ENCODE results near the gene KRTAP3-1. TPM values are rescaled to one million over a fixed set of nuclear protein-coding genes. Genes with fewer than 3 reads are reported as not detected.

KRTAP3-1 gene
- total RNA-seq: not detected in 2 replicates

GRCh38 chr17:41008811-41009210 lies at the start of gene KRTAP3-1:
Gene KRTAP3-1 (minus strand): TSS chr17:41009128. CDS start chr17:41009074, 54 bp downstream.

GRCh38 chr17:41055130-41055529 lies 46.2 kb upstream of the KRTAP3-1 start, which contains the start of gene KRTAP2-2:
Gene KRTAP2-2 (minus strand): TSS chr17:41055230. CDS start chr17:41055211, 19 bp downstream.

GRCh38 chr17:41046735-41047465 lies 38.0 kb upstream of the KRTAP3-1 start, which contains the start of gene KRTAP2-1:
Gene KRTAP2-1 (minus strand): TSS chr17:41047316. CDS start chr17:41047267, 49 bp downstream.

GRCh38 chr17:41040783-41041571 lies 32.0 kb upstream of the KRTAP3-1 start, which contains the start of gene KRTAP1-1:
Gene KRTAP1-1 (minus strand): TSS chr17:41041450. CDS start chr17:41041397, 53 bp downstream.

GRCh38 chr17:41034346-41034935 lies 25.5 kb upstream of the KRTAP3-1 start, which contains the start of gene KRTAP1-3:
Gene KRTAP1-3 (minus strand): TSS chr17:41034874. CDS start chr17:41034821, 53 bp downstream.

GRCh38 chr17:41029633-41030245 lies 20.8 kb upstream of the KRTAP3-1 start, which contains the start of gene KRTAP1-4:
Gene KRTAP1-4 (minus strand): TSS chr17:41030195. CDS start chr17:41030078, 117 bp downstream.

GRCh38 chr17:41026715-41027471 lies 18.0 kb upstream of the KRTAP3-1 start, which contains the start of gene KRTAP1-5:
Gene KRTAP1-5 (minus strand): TSS chr17:41027208. CDS start chr17:41027155, 53 bp downstream.

GRCh38 chr17:40999563-40999962 lies 9.4 kb downstream of the KRTAP3-1 start, which contains the start of gene KRTAP3-2:
Gene KRTAP3-2 (minus strand): TSS chr17:40999906. CDS start chr17:40999853, 53 bp downstream.

GRCh38 chr17:40993839-40994238 lies 15.1 kb downstream of the KRTAP3-1 start, which contains the start of gene KRTAP3-3:
Gene KRTAP3-3 (minus strand): TSS chr17:40994164. CDS start chr17:40994097, 67 bp downstream.

GRCh38 chr17:40984226-40984625 lies 24.7 kb downstream of the KRTAP3-1 start, which contains the start of gene KRT40:
Gene KRT40 (minus strand): TSS chr17:40984326. CDS start chr17:40984273, 53 bp downstream.

GRCh38 chr17:40966848-40967247 lies 42.1 kb downstream of the KRTAP3-1 start, which contains the start of gene KRT39:
Gene KRT39 (minus strand): TSS chr17:40966948. CDS start chr17:40966856, 92 bp downstream.

Other genes starting within 250 kb of the KRTAP3-1 start
- not detected in 2 replicates for gene KRT26, start 236.9 kb downstream of the KRTAP3-1 start, total RNA-seq
- not detected in 2 replicates for gene KRT27, start 226.6 kb downstream of the KRTAP3-1 start, total RNA-seq
- not detected in 2 replicates for gene KRT28, start 209.2 kb downstream of the KRTAP3-1 start, total RNA-seq
- 2.2 and 4.3 TPM in 2 replicates for gene KRT10, start 186.5 kb downstream of the KRTAP3-1 start, total RNA-seq
- not detected in 2 replicates for gene KRT12, start 141.9 kb downstream of the KRTAP3-1 start, total RNA-seq
- gene KRT20, start 123.9 kb downstream of the KRTAP3-1 start, total RNA-seq: not detected in 2 replicates
- gene KRT23, start 71.5 kb downstream of the KRTAP3-1 start, total RNA-seq: 0.16 and 1.1 TPM in 2 replicates
- 0.16 and 0.17 TPM in 2 replicates for gene KRT39, start 42.2 kb downstream of the KRTAP3-1 start, total RNA-seq
- not detected in 2 replicates for gene KRT40, start 24.8 kb downstream of the KRTAP3-1 start, total RNA-seq
- not detected in 2 replicates for gene KRTAP3-3, start 15.0 kb downstream of the KRTAP3-1 start, total RNA-seq
- gene KRTAP3-2, start 9.2 kb downstream of the KRTAP3-1 start, total RNA-seq: not detected in 2 replicates
- gene KRTAP1-5, start 18.1 kb upstream of the KRTAP3-1 start, total RNA-seq: not detected in 2 replicates
- not detected in 2 replicates for gene KRTAP1-4, start 21.1 kb upstream of the KRTAP3-1 start, total RNA-seq
- not detected in 2 replicates for gene KRTAP1-3, start 25.7 kb upstream of the KRTAP3-1 start, total RNA-seq
- not detected in 2 replicates for gene KRTAP1-1, start 32.3 kb upstream of the KRTAP3-1 start, total RNA-seq
- not detected in 2 replicates for gene KRTAP2-1, start 38.2 kb upstream of the KRTAP3-1 start, total RNA-seq
- not detected in 2 replicates for gene KRTAP2-2, start 46.1 kb upstream of the KRTAP3-1 start, total RNA-seq
- not detected in 2 replicates for gene KRTAP2-3, start 51.0 kb upstream of the KRTAP3-1 start, total RNA-seq
- gene KRTAP2-4, start 56.8 kb upstream of the KRTAP3-1 start, total RNA-seq: not detected in 2 replicates
- not detected in 2 replicates for gene KRTAP4-7, start 75.0 kb upstream of the KRTAP3-1 start, total RNA-seq
- gene KRTAP4-8, start 89.0 kb upstream of the KRTAP3-1 start, total RNA-seq: not detected in 2 replicates
- gene KRTAP4-16, start 93.1 kb upstream of the KRTAP3-1 start, total RNA-seq: not detected in 2 replicates
- not detected in 2 replicates for gene KRTAP4-9, start 96.3 kb upstream of the KRTAP3-1 start, total RNA-seq
- gene KRTAP4-11, start 109.2 kb upstream of the KRTAP3-1 start, total RNA-seq: not detected in 2 replicates
- not detected in 2 replicates for gene KRTAP4-12, start 115.1 kb upstream of the KRTAP3-1 start, total RNA-seq
- gene KRTAP4-6, start 131.4 kb upstream of the KRTAP3-1 start, total RNA-seq: not detected in 2 replicates
- not detected in 2 replicates for gene KRTAP4-5, start 140.7 kb upstream of the KRTAP3-1 start, total RNA-seq
- gene KRTAP4-4, start 151.6 kb upstream of the KRTAP3-1 start, total RNA-seq: not detected in 2 replicates
- not detected in 2 replicates for gene KRTAP4-3, start 159.1 kb upstream of the KRTAP3-1 start, total RNA-seq
- gene KRTAP4-2, start 169.1 kb upstream of the KRTAP3-1 start, total RNA-seq: not detected in 2 replicates
- not detected in 2 replicates for gene KRTAP4-1, start 175.8 kb upstream of the KRTAP3-1 start, total RNA-seq
- gene KRTAP9-1, start 180.8 kb upstream of the KRTAP3-1 start, total RNA-seq: not detected in 2 replicates
- not detected in 2 replicates for gene KRTAP9-2, start 217.5 kb upstream of the KRTAP3-1 start, total RNA-seq
- not detected in 2 replicates for gene KRTAP9-3, start 223.3 kb upstream of the KRTAP3-1 start, total RNA-seq
- gene KRTAP9-8, start 228.9 kb upstream of the KRTAP3-1 start, total RNA-seq: not detected in 2 replicates
- gene KRTAP9-4, start 240.6 kb upstream of the KRTAP3-1 start, total RNA-seq: not detected in 2 replicates
- not detected in 2 replicates for gene KRTAP9-9, start 246.3 kb upstream of the KRTAP3-1 start, total RNA-seq